GM21529 (cell line): ENCODE measurements around the gene UQCRC1.

Source experiments
- ATAC-seq: cut with Tn5 transposase; IDR thresholded peaks from one replicate; pipeline ENCODE4 v1.9.1; 2021; ENCODE audit not compliant: unreplicated experiment

UQCRC1 gene

DNA sequence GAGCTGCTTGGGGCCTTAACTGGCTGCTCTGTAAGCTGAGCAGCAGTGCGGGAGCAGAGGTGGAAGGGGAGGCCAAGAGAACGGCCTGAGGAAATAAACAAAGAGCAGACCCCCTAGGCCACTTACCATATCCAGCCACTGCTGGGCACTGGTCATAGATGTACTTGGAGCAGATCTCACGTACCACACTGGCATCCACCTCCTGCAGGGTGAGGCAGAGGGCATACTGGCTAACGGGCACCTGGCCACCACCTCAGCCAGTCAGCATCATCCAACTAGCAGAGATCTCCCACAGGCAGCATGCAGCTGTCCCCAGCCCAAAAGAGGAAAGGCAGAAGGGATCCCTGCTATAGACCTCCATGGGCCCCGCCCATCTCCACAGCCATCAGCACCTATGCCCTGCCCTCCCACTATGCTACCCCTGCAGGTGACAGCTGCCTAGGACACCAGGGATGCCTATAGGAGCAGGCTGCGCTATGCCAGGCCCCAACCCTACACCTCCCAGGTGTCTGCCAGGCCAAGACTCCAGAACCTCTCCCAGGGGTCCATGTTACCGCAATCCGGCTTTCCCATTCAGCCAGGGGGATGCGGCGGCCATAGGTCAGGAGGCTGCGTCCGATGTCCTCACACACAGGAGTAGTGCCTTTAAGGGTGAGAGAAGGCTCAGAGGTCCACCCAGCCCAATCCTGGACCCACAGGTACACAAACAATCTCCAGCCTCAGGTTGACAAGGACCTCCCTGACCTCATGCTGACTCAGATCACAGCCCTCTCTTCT, 9.7 kb downstream of the UQCRC1 start:
- no peak for ATAC-seq

DNA sequence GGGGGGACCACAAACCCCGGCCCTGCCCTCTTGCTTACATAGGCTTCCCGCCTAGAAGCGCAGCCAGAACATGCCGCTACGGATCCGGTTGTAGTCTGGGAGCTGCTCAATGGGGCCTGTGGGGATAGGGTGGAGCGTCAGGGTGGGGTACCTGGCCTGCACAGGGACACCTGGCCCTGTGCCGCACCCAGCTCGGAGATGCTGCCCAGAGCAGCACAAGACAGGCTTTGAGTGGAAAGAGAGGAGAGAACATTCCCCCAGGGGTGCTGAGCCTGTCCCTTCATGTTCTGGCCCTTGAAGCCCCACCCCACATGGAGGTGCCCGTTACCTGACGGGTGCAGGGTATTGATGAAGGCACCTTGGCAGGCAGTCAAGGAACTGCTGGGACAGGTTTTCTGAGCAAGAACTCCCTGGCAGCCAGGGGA, 10.4 kb downstream of the UQCRC1 start:
- ATAC-seq, result no peak

DNA sequence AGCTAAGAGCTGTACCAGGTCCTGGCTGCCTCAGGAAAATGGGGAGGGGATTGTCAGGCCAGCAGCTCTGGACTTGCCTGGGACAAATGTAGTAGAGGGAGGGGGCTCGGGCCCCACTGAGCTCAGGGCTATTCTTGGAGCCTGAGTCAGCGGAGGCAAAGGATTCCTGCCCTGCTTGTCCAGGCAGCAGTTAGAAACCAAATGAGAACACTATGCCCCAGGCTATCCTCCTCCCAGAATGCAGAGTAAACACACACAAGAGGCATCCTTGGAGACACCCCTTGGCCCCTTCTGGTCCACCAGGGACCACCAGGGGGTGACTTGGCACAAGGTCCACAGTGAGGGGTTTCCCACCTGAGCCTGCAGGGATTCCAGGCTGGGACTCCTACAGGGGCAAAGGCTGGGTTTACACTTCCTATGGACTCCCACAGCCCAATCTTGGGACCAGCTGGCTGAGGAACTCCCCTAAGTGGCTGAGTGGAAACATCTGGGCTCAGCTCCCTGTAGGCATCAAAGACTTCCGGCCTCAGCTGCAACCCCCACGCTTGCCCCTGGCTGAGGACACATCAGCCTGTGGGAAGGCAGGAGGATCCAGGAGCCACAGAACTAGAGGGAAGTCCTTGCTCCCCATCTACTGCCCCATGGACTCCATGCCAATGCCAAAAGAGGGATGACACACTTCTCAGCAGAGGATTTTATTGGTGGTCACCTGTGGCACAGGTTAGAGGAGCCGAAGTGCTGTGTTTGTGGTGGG, 10.9 kb downstream of the UQCRC1 start:
- no peak for ATAC-seq

- ATAC-seq, result no peak
Measured at GRCh38 chr3:48597408-48597800, 12.0 kb downstream of the UQCRC1 start.

- ATAC-seq, result no peak
Measured at GRCh38 chr3:48596676-48597407, 12.6 kb downstream of the UQCRC1 start.

- no peak for ATAC-seq
Measured at GRCh38 chr3:48596157-48596556, 13.3 kb downstream of the UQCRC1 start.

DNA sequence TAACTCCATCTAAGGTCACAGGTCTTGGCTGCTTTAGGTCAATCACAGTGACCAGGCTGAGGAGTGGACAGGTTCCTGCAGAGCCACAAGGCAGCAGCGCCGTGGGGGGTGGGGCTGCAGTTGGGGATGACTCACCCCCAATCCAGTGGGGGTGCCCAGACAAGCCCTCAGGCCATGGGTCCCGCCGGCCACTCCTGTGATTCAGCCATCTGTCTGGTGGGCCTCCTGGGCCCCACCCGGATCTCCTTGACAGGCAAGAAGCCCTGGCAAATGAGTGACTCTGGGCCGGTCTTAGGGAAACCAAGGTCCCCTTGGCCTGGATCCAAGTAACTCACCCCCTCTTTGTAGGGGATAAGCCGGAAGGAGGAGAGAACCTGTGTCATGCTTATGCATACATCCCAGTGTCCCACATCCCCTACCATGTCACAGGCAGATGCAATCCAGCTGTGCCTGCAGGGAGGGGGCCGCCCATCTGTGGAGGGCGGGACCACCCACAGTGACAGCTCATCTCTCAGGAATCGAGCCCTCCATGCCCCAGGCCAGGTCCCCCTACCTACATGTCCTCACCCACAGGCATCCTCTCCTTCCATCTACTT, 13.8 kb downstream of the UQCRC1 start:
- no peak for ATAC-seq

GRCh38 chr3:48595075-48595525, 14.3 kb downstream of the UQCRC1 start, which contains the start of gene COL7A1:
Gene COL7A1 (minus strand): TSS chr3:48595329. CDS start chr3:48595159, 170 bp downstream.
- ATAC-seq, result no peak

- ATAC-seq, result no peak
Measured at GRCh38 chr3:48594417-48595049, 14.9 kb downstream of the UQCRC1 start.

DNA sequence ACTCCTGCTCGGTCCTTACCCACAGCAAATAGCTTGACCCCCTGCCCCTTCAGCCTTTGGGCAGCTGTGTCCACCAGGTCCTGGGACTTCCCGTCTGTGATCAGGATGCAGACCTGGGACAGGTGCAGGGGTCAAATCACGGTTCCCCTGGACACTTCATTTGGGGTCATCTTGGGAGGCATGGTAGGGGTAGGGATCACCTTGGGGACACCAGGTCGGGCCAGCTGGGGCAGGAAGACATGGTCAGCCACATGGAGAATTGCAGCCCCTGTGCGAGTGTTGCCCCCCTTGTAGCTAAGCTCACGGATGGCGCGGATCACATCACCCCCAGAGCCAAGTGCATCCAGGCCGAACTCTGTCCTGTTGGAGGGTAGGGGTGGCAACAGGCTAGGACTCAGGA, 16.1 kb downstream of the UQCRC1 start:
- ATAC-seq, result no peak

- ATAC-seq, result no peak
Measured at GRCh38 chr3:48592519-48593087, 16.8 kb downstream of the UQCRC1 start.

GRCh38 chr3:48591886-48592518, 17.4 kb downstream of the UQCRC1 start:
- no peak for ATAC-seq

- no peak for ATAC-seq
Measured at GRCh38 chr3:48591436-48591835, 18.0 kb downstream of the UQCRC1 start.

DNA sequence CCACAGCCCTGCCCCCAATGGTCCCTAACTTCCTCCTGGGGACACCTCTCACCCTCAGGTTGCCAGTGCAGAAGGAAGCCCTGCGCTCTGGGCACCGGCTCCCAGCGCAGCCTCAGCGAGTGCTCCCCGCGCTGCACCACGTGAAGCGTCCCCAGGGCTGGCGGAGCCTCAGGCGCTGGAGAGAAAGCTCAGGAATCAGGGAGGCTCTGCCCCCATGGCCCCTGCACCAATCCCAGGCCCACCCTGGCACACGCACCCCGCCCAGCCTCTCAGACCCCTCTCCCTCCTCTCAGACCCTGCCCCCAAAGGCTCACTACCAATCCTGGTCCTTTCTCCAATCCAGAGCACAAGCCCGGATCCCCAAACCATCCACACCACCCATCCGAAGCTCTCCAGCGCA, 21.2 kb downstream of the UQCRC1 start:
- ATAC-seq, result no peak

GRCh38 chr3:48587686-48588085, 21.8 kb downstream of the UQCRC1 start:
- no peak for ATAC-seq

DNA sequence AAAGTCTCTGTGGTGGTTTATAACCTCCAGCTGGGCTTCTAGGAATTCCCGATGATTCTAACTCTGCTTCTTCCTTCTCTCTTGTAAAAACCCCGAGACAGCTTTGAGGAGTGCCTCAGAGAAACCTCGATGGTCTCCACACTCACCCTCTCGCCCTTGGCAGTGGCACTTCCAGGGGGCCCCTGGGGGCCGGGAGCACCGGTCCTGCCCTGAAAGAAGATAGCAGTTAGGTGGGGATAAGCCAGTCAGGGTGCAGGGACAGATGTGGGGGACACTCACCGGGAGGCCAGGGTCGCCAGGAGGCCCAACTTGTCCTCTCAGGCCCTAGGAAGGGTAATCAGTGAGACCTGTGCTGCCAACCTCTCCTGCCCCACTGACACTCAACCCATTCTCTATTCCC, 24.0 kb downstream of the UQCRC1 start:
- ATAC-seq, result no peak

- no peak for ATAC-seq
Measured at GRCh38 chr3:48584836-48585235, 24.6 kb downstream of the UQCRC1 start.

GRCh38 chr3:48581621-48582481, 27.6 kb downstream of the UQCRC1 start:
- ATAC-seq, result no peak

GRCh38 chr3:48576647-48577046, 32.8 kb downstream of the UQCRC1 start:
- ATAC-seq, result no peak
